ENCODE data around the gene KNDC1.

Gene KNDC1

DNA sequence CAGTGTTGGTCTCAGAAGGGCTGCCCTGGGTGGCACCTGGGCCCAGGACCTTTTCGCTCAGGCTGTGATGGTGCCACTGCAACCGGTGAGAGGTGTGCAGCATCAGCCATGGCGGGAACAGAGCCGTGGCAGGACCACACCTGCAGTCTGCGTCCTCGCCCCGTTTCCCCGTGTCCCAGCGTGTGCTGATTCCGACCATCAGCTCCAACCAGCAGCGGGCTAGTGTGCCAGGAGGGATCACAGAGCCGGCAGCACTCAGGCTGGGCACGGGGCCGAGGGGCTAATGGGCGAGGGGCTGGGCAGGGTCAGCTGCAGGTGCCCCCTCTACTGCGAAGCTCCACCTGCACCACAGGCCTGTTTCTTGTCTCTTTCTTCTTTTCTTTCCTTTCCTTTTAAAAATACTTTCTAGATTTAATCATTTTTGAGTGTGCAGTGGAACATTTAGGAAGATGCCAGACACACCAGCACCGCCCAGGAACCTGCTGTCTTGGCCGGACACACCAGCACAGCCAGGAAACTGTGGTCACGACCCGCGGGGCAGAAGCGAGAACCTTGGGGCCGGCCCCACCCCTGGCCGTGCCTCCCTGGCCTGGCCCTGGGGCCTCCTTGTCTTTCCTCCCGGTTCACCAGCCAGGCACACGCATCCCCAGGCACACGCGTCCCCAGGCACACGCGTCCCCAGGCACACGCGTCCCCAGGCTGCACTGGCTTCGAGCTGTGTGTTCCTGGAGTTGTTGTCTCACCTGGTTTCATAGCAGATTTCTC is 37.7 kb upstream of the KNDC1 start:
- peak overlapping the region; percentile 27 for H3K4me3 Mint-ChIP-seq
- no peaks in the 10 kb centered on the region for H3K9me3 Mint-ChIP-seq
- no peak for ATAC-seq
- no peak overlapping the region for H3K27ac Mint-ChIP-seq
- no peak for DNase-seq (ENCODE audit: low spot score in 2 of 2)
- H3K4me1 Mint-ChIP-seq, result peaks cover 10% of the 10 kb centered on the region
- H3K36me3 Mint-ChIP-seq, result no peaks in the 10 kb centered on the region

- no peaks in the 10 kb centered on the region for H3K36me3 Mint-ChIP-seq
- H3K27ac Mint-ChIP-seq, result no peak overlapping the region
- H3K4me1 Mint-ChIP-seq, result peaks cover 10% of the 10 kb centered on the region
- H3K4me3 Mint-ChIP-seq, result peak overlapping the region; percentile 27
- no peak for DNase-seq (ENCODE audit: low spot score in 2 of 2)
- no peaks in the 10 kb centered on the region for H3K9me3 Mint-ChIP-seq
- ATAC-seq, result peak; percentile 40
Observed at GRCh38 chr10:133123050-133123745, 36.8 kb upstream of the KNDC1 start.

DNA sequence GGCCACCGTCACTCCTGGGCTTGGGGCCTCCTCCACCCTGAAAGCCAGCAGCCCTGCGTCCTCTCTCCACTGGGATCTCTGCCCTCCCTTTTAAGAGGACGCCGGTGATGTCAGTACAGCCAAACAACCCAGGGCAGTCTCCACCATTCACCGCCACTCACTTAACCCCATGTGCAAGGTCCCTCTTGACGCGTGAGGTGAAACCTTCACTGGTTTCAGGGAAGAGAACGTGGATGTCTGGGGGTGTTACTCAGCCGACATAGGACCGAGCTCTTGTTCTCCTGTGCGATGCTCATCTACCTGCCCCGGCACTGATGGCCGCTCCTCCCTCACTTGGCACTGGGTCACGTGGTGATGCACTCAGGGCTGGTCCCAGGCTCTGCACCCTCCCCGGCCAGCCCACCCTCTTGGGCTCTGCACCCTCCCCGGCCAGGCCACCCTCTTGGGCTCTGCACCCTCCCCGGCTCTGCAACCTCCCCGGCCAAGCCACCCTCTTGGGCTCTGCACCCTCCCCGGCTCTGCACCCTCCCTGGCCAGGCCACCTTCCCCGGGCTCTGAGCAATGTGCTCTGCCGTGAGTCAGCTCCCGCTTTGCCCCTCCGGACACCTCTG is 36.2 kb upstream of the KNDC1 start:
- DNase-seq (ENCODE audit: low spot score in 2 of 2), result no peak
- Mint-ChIP-seq H3K4me3 (no peak overlapping the region), H3K9me3 (no peaks in the 10 kb centered on the region)

GRCh38 chr10:133124357-133125211 is 35.4 kb upstream of the KNDC1 start:
- DNase-seq (ENCODE audit: low spot score in 2 of 2), result no peak
- H3K4me1 Mint-ChIP-seq, result peaks cover 10% of the 10 kb centered on the region
- no peaks in the 10 kb centered on the region for H3K36me3 Mint-ChIP-seq
- H3K27ac Mint-ChIP-seq, result no peak overlapping the region
- H3K4me3 Mint-ChIP-seq, result no peak overlapping the region
- no peaks in the 10 kb centered on the region for H3K9me3 Mint-ChIP-seq
- peak; percentile 41 for ATAC-seq

More for the DNA sequence above, 36.2 kb upstream of the KNDC1 start:
- no peak for ATAC-seq
- H3K36me3 Mint-ChIP-seq, result no peaks in the 10 kb centered on the region
- no peak overlapping the region for H3K27ac Mint-ChIP-seq
- peaks cover 10% of the 10 kb centered on the region for H3K4me1 Mint-ChIP-seq

DNA sequence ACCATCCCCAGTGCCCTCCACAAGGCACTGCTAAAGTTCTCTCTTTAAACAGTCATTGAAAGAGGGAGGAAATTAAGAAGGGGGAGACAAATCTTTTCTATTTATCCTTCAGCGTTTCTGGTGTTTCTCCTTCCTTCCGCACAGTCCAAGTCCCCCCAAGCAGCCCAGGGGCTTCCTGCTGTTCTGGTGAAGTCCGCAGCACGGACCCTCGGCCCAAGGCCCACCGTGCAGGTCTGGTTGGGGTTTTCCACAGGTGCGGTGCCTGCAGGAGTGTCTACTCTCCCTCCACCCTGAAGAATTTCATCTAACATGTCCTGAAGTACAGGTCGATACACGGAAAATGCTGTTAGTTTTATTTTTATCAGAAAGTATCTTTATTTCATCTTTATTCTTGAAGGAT is 34.1 kb upstream of the KNDC1 start:
- no peaks in the 10 kb centered on the region for H3K36me3 Mint-ChIP-seq
- peaks cover 10% of the 10 kb centered on the region for H3K4me1 Mint-ChIP-seq
- H3K4me3 Mint-ChIP-seq, result no peak overlapping the region
- H3K9me3 Mint-ChIP-seq, result no peaks in the 10 kb centered on the region
- ATAC-seq, result no peak
- H3K27ac Mint-ChIP-seq, result no peak overlapping the region
- DNase-seq (ENCODE audit: low spot score in 2 of 2), result no peak

DNA sequence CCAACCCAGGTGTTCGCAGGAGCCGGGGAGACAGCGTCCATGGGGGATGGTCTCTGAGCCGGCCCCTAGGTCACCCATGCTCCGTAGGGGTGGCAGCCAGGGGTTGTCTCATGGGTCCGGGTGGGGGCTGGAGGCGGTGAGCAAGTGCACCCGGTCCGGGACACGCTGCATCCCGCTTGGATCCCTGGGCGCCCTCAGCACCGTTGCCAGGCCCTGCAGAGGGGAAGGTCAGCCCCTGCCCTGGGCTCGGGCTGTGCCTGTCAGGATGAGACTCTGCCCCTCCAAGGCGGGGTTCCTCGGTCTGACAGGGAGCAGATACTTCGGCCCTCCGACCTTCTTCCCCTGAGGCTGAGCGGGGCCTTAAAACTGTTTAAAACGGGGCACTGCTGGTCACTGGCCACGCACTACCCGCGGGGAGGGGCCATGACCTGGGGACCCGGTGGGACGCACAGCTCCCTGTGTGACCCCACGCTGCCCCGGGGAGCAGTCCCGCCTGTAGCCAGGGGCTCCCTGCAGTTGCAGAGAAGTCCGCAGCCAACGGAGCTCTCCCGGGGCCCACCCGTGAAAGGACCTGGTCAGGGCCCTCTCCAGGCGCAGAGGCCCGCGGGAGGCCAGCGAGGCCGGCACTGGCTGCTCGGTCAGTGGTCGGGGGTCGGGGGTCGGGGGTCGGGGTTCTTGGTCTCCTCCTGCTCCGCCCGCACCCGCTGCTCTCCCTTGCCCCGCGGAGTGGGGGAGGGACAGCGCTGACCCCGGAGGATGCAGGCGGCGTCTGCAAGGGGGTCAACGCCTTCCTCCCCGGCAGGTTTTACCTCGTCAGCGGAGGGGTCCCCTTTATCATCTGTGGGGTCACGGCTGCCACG is 33.4 kb upstream of the KNDC1 start:
- Mint-ChIP-seq H3K4me1 (peaks cover 10% of the 10 kb centered on the region), H3K4me3 (no peak overlapping the region), H3K9me3 (no peaks in the 10 kb centered on the region), H3K36me3 (no peaks in the 10 kb centered on the region), H3K27ac (no peak overlapping the region)
- ATAC-seq (no peak), DNase-seq (ENCODE audit: low spot score in 2 of 2) (no peak)

GRCh38 chr10:133127291-133128125 is 32.5 kb upstream of the KNDC1 start:
- Mint-ChIP-seq H3K4me3 (no peak overlapping the region), H3K27ac (no peak overlapping the region), H3K9me3 (no peaks in the 10 kb centered on the region), H3K4me1 (peaks cover 10% of the 10 kb centered on the region), H3K36me3 (no peaks in the 10 kb centered on the region)
- ATAC-seq, result no peak
- peak in 1 of 2 donors; percentile 24 for DNase-seq (ENCODE audit: low spot score in 2 of 2)

DNA sequence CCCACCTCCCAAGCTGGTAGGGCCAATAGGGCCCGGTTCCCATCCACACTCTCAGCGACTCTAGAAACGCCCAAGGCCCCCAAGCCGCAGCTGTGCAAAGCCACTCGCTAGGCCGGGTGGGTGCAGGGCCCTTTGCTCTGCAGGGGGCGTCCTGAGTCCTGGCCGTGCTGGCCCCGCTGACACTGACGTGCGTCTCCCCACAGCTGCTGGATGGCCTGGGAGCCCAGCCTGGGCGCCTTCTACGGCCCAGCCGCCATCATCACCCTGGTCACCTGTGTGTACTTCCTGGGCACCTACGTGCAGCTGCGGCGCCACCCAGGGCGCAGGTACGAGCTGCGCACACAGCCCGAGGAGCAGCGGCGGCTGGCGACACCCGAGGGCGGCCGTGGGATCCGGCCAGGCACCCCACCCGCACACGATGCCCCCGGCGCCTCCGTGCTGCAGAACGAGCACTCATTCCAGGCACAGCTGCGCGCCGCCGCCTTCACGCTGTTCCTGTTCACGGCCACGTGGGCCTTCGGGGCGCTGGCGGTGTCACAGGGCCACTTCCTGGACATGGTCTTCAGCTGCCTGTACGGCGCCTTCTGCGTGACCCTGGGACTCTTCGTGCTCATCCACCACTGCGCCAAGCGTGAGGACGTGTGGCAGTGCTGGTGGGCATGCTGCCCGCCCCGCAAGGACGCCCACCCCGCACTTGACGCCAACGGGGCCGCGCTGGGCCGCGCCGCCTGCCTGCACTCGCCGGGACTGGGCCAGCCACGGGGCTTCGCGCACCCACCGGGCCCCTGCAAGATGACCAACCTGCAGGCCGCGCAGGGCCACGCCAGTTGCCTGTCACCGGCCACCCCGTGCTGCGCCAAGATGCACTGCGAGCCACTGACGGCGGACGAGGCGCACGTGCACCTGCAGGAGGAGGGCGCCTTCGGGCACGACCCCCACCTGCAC is 31.6 kb upstream of the KNDC1 start:
- Mint-ChIP-seq H3K27ac (no peak overlapping the region), H3K4me3 (no peak overlapping the region), H3K36me3 (no peaks in the 10 kb centered on the region), H3K4me1 (peaks cover 2% of the 10 kb centered on the region), H3K9me3 (no peaks in the 10 kb centered on the region)
- DNase-seq (ENCODE audit: low spot score in 2 of 2) (no peak), ATAC-seq (no peak)

- H3K27ac Mint-ChIP-seq, result no peak overlapping the region
- H3K9me3 Mint-ChIP-seq, result no peaks in the 10 kb centered on the region
- no peak for ATAC-seq
- no peaks in the 10 kb centered on the region for H3K36me3 Mint-ChIP-seq
- DNase-seq (ENCODE audit: low spot score in 2 of 2), result no peak
- no peaks in the 10 kb centered on the region for H3K4me1 Mint-ChIP-seq
- no peak overlapping the region for H3K4me3 Mint-ChIP-seq
Observed at GRCh38 chr10:133129071-133129858, 30.8 kb upstream of the KNDC1 start.

DNA sequence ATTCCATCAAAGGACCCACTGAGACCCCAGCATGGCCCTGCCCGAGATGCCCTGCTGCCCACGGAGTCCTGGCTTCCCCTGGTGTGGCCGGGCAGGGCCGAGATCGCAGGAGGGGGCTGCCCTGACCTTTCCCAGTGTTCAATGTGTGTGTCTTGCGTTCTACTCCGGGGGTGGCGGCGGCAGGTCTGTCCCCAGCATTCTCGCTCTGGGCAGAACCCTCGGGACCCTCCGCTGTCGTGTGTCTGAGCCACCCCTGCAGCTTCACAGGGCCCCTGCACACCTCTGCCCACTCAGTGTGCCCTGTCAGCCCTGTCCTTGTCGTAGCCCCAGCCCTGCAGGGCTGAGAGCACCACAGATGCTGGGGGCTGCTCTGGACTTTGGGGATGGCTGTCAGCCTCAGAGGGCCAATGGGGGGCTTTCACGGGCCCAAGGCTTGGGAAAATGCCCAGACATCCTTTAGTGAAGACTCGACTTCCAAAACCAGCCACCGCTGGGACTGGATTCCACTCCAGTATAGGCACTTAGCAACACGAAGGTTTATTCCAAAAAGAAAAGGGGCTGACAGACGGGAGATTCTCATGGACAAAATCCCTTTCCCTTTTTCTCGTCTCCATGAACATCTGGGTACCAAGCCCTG is 30.0 kb upstream of the KNDC1 start:
- no peak for ATAC-seq
- H3K4me1 Mint-ChIP-seq, result no peaks in the 10 kb centered on the region
- H3K4me3 Mint-ChIP-seq, result no peak overlapping the region
- H3K36me3 Mint-ChIP-seq, result no peaks in the 10 kb centered on the region
- no peaks in the 10 kb centered on the region for H3K9me3 Mint-ChIP-seq
- no peak for DNase-seq (ENCODE audit: low spot score in 2 of 2)
- H3K27ac Mint-ChIP-seq, result no peak overlapping the region

DNA sequence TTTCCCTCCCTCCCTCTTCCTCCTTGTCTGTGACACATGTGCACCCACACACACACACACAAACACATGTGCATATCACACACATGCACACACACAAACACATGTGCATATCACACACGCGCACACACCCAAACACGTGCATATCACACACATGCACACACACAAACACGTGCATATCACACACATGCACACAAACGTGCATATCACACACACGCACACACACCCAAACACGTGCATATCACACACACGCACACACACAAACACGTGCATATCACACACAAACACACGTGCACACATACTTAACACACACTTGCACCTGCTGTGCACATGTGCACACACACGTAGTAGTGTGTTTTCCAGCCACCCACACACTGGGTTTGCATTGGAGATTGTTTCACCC is 29.4 kb upstream of the KNDC1 start:
- no peak overlapping the region for H3K27ac Mint-ChIP-seq
- no peak for ATAC-seq
- H3K4me1 Mint-ChIP-seq, result no peaks in the 10 kb centered on the region
- no peaks in the 10 kb centered on the region for H3K9me3 Mint-ChIP-seq
- no peak overlapping the region for H3K4me3 Mint-ChIP-seq
- no peaks in the 10 kb centered on the region for H3K36me3 Mint-ChIP-seq
- no peak for DNase-seq (ENCODE audit: low spot score in 2 of 2)

DNA sequence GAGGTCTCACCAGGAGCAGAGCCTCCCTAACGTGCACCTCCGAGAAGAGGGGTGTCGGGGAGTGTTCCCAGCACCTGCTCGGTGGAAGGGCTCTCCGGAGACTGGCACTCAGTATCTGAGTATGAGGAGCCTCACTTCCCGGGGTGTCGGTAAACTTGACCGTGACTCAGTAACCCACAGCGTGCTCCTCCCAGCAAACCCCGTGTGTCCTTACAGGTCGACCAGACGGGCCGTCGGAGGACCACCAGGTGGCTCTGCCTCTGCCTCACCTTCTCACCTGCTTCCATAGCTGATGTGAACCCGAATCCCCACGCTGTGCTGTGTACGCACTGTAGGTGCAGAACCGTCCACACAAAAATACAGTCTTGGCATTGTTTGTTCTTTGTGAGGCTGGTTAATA is 29.0 kb upstream of the KNDC1 start:
- Mint-ChIP-seq H3K9me3 (no peaks in the 10 kb centered on the region), H3K4me3 (no peak overlapping the region), H3K27ac (no peak overlapping the region), H3K4me1 (no peaks in the 10 kb centered on the region), H3K36me3 (no peaks in the 10 kb centered on the region)
- DNase-seq (ENCODE audit: low spot score in 2 of 2) (no peak), ATAC-seq (no peak)
